RWPE1 (cell line): ENCODE measurements around the gene OR2L13.

Experiments
- CTCF ChIA-PET: fragments of 350-600 bp; sonication (Branson Sonifier 250); formaldehyde crosslinking; extraction: SDS; loops from one replicate; lab custom pipeline; 2021; lab: Yijun Ruan, JAX
- POLR2A ChIA-PET: fragments of 400-600 bp; formaldehyde crosslinking; extraction: SDS; loops from one replicate; lab custom pipeline; 2020; ENCODE audit warnings: antibody characterized with exemption; ENCODE audit not compliant: low non-redundant PET; lab: Yijun Ruan, JAX
- DNase-seq: peaks from one replicate; pipeline ENCODE4 v3.0.0; 2012; ENCODE audit warnings: low spot score
- H3K27ac ChIP-seq: fragments of 450-650 bp; 2 replicates; pipeline ENCODE4 v1.5.1; 2017
- TF ChIP-seq, protein P1 (sequence below): fragments of 450-650 bp; conservative IDR thresholded peaks from 2 replicates; pipeline ENCODE4 v1.5.1; 2017; ENCODE audit warnings: low read depth, mild to moderate bottlenecking

The OR2L13 gene, protein sequence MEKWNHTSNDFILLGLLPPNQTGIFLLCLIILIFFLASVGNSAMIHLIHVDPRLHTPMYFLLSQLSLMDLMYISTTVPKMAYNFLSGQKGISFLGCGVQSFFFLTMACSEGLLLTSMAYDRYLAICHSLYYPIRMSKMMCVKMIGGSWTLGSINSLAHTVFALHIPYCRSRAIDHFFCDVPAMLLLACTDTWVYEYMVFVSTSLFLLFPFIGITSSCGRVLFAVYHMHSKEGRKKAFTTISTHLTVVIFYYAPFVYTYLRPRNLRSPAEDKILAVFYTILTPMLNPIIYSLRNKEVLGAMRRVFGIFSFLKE

DNA sequence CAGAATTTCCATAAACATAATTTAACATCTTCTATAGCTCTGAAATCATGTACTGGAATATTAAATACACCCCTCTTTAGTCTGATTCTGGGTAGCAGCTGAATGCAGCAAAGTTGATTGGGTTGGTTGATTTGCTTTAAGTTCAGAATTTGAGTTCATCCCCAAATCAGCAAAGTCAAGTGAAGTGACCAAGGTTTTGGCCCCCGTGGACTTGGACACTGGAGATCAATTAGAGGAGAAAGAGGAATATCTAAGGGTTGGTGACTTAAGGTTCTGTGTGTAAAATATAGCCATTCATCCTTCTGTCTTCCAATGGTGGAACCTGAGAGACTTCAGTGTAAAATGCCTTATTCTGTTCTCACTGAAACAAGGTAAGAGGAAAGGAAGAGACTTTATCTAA lies at the start of gene OR2L13:
TSS of gene OR2L13 (plus strand) at position 301 of the 400 bp plus-strand sequence. CDS start 4,192 bp downstream, outside the sequence.
- CTCF ChIA-PET: interaction anchor here (0.6 kb wide), 1 partner anchor 74 kb away, joined by 3 read pairs; no protein-coding TSS in a partner anchor
- no peak within 1 kb of the TSS for H3K27ac ChIP-seq
- DNase-seq: no peak
- POLR2A ChIA-PET: no interaction called here
- TF ChIP-seq, protein P1, sequence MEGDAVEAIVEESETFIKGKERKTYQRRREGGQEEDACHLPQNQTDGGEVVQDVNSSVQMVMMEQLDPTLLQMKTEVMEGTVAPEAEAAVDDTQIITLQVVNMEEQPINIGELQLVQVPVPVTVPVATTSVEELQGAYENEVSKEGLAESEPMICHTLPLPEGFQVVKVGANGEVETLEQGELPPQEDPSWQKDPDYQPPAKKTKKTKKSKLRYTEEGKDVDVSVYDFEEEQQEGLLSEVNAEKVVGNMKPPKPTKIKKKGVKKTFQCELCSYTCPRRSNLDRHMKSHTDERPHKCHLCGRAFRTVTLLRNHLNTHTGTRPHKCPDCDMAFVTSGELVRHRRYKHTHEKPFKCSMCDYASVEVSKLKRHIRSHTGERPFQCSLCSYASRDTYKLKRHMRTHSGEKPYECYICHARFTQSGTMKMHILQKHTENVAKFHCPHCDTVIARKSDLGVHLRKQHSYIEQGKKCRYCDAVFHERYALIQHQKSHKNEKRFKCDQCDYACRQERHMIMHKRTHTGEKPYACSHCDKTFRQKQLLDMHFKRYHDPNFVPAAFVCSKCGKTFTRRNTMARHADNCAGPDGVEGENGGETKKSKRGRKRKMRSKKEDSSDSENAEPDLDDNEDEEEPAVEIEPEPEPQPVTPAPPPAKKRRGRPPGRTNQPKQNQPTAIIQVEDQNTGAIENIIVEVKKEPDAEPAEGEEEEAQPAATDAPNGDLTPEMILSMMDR: no peak

DNA sequence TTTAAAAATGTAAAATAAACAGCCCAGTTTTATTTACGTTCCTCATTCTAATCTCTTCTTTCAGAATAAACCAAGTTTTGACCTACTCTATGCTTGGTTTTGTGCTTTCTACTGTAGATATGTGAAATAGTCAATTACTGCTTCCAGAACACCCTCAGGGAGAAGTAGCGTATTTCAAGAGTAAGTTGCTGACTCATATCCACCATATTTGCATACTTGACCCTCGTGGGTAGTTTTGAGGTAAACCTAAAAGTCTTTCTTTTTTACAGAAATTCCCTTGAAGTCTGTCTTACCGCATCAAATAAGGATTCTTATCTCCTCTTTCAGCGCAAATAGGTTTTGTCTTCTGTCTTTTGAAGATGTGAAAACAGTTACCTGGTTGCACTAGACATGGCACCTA lies 49.8 kb upstream of the OR2L13 start:
- CTCF ChIA-PET: no interaction called here
- TF ChIP-seq, protein P1: no peak
- POLR2A ChIA-PET: no interaction called here
- no peak overlapping the region for H3K27ac ChIP-seq
- DNase-seq: no peak

DNA sequence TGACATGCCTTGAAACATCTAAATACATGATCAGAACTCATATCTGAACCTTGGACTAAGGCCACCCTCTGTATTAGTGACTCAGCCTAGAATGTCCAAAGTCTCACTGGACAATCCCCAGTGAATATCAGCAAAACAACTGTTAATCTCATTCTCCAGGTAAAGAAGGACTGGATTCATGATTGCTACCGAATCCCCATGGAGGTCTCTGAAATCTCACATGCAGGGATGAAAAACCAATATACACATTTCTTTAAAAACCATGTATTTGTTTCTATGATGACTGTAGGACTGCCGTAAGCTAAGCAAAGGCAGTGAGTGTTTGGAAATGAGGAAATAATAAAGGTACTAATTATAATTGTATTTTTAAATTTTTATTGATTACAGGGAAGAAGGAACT lies 48.4 kb upstream of the OR2L13 start, which contains the start of gene OR2L3:
TSS of gene OR2L3 (plus strand) at position 301 of the 400 bp plus-strand sequence. CDS start 13,846 bp downstream, outside the sequence.
- CTCF ChIA-PET: interaction anchor here (0.6 kb wide), 1 partner anchor 10 kb away, joined by 4 read pairs; no protein-coding TSS in a partner anchor
- POLR2A ChIA-PET: no interaction called here
- H3K27ac ChIP-seq: no peak within 1 kb of the TSS
- TF ChIP-seq, protein P1: no peak
- no peak for DNase-seq

DNA sequence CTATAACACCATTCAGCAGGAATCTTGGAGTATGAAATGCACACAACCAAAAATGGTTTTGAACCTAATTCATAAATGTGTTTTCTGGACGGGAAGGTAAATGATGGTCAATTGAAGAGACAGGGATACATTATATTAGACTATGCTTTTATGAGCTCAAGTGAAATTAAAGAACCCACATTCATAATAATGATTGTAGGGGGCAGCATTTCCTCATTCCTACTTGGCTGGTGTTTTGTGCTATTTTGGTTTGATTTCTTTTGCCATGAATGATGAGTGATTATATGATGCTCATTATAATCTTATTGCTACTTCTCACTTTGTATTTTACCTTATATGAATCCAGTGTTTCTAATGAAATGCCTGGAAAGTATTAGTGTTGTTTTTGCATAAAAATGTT lies 48.0 kb upstream of the OR2L13 start:
- CTCF ChIA-PET: interaction anchor here (0.6 kb wide), 1 partner anchor 11 kb away, joined by 4 read pairs; no protein-coding TSS in a partner anchor
- TF ChIP-seq, protein P1: no peak
- no peak overlapping the region for H3K27ac ChIP-seq
- POLR2A ChIA-PET: no interaction called here
- no peak for DNase-seq

DNA sequence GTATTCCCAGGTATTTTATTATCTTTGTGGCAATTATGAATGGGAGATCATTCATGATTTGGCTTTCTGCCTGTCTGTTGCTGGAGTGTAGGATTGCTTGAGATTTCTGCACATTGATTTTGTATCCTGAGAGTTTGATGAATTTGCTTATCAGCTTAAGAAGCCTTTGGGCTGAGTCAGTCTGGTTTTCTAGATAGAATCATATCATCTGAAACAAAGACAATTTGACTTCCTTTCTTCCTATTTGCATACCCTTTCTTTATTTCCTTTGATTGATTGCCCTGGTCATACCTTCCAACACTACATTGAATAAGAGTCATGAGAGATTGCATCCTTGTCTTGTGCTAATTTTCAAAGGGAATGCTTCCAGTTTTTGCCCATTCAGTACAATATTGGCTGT lies 40.3 kb upstream of the OR2L13 start:
- ChIA-PET POLR2A (no interaction called here), CTCF (no interaction called here)
- no peak overlapping the region for H3K27ac ChIP-seq
- no peak for DNase-seq
- TF ChIP-seq, protein P1: no peak

DNA sequence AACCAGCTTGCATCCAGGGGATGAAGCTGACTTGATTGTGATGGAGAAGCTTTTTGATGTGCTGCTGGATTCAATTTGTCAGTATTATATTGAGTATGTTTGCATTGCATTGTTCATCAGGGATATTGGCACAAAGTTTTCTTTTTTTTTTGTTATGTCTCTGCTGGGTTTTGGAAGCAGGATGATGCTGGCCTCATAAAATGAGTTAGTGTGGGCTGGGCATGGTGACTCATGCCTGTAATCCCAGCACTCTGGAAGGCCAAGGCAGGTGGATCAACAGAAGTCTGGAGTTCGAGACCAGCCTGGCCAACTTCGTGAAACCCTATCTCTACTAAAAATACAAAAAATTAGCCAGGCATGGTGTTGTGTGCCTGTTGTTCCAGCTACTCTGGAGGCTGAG lies 39.7 kb upstream of the OR2L13 start:
- no peak overlapping the region for H3K27ac ChIP-seq
- POLR2A ChIA-PET: no interaction called here
- TF ChIP-seq, protein P1: no peak
- no peak for DNase-seq
- CTCF ChIA-PET: no interaction called here
